Measurements from ENCODE around the gene NRL.

Gene NRL

GRCh38 chr14:24114532-24115421 is at the start of gene NRL, which contains the start of gene DCAF11:
Gene NRL, minus strand, starts transcription at chr14:24114949. Its CDS starts 32,101 bp downstream, at chr14:24082848.
Gene DCAF11, plus strand, starts transcription at chr14:24114777. Its CDS starts 818 bp downstream, at chr14:24115595.
- no peaks in the 10 kb centered on the region for H3K9me3 ChIP-seq
- peak within 1 kb of the TSS; percentile 98 for H3K27ac ChIP-seq
- H3K27me3 ChIP-seq = no peaks in the 10 kb centered on the region
- H3K36me3 ChIP-seq = peaks cover 28% of the 10 kb centered on the region
- H3K4me1 ChIP-seq (ENCODE audit: control insufficient read depth in 1 of 2, insufficient read depth in 1 of 2, low read depth in 1 of 2, low read length in 1 of 2) = peaks cover 23 to 28% of the 10 kb centered on the region in 2 experiments
- peak within 1 kb of the TSS; percentile 67 to 84 for H3K4me3 ChIP-seq (ENCODE audit: low read depth in 1 of 2, low read length in 1 of 2)
- TF ChIP-seq, protein P1, sequence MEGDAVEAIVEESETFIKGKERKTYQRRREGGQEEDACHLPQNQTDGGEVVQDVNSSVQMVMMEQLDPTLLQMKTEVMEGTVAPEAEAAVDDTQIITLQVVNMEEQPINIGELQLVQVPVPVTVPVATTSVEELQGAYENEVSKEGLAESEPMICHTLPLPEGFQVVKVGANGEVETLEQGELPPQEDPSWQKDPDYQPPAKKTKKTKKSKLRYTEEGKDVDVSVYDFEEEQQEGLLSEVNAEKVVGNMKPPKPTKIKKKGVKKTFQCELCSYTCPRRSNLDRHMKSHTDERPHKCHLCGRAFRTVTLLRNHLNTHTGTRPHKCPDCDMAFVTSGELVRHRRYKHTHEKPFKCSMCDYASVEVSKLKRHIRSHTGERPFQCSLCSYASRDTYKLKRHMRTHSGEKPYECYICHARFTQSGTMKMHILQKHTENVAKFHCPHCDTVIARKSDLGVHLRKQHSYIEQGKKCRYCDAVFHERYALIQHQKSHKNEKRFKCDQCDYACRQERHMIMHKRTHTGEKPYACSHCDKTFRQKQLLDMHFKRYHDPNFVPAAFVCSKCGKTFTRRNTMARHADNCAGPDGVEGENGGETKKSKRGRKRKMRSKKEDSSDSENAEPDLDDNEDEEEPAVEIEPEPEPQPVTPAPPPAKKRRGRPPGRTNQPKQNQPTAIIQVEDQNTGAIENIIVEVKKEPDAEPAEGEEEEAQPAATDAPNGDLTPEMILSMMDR (IDR thresholded peaks at IDR 0.05) = peak; percentile 37

DNA sequence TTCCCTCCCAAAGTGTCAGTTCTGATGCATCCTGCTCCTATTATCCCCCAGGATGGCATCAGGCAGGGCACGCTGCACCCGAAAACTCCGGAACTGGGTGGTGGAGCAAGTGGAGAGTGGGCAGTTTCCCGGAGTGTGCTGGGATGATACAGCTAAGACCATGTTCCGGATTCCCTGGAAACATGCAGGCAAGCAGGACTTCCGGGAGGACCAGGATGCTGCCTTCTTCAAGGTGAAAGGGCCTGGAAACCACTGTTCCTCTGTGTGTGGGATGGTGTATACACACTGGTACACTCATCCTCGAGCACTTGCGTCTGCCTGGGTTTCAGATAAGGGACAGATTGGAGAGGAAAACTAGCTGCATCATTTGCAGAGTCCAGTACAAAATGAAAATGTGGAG is 47.3 kb upstream of the NRL start:
- no peaks in the 10 kb centered on the region for H3K9me3 ChIP-seq
- peak overlapping the region; percentile 83 to 94 for H3K4me3 ChIP-seq (ENCODE audit: low read depth in 1 of 2, low read length in 1 of 2)
- H3K4me1 ChIP-seq (ENCODE audit: control insufficient read depth in 1 of 2, insufficient read depth in 1 of 2, low read depth in 1 of 2, low read length in 1 of 2) = peaks cover 58 to 63% of the 10 kb centered on the region in 2 experiments
- TF ChIP-seq, protein P1 (IDR thresholded peaks at IDR 0.05) = no peak
- H3K36me3 ChIP-seq = peaks cover 79% of the 10 kb centered on the region
- no peaks in the 10 kb centered on the region for H3K27me3 ChIP-seq
- H3K27ac ChIP-seq = peak overlapping the region; percentile 94

DNA sequence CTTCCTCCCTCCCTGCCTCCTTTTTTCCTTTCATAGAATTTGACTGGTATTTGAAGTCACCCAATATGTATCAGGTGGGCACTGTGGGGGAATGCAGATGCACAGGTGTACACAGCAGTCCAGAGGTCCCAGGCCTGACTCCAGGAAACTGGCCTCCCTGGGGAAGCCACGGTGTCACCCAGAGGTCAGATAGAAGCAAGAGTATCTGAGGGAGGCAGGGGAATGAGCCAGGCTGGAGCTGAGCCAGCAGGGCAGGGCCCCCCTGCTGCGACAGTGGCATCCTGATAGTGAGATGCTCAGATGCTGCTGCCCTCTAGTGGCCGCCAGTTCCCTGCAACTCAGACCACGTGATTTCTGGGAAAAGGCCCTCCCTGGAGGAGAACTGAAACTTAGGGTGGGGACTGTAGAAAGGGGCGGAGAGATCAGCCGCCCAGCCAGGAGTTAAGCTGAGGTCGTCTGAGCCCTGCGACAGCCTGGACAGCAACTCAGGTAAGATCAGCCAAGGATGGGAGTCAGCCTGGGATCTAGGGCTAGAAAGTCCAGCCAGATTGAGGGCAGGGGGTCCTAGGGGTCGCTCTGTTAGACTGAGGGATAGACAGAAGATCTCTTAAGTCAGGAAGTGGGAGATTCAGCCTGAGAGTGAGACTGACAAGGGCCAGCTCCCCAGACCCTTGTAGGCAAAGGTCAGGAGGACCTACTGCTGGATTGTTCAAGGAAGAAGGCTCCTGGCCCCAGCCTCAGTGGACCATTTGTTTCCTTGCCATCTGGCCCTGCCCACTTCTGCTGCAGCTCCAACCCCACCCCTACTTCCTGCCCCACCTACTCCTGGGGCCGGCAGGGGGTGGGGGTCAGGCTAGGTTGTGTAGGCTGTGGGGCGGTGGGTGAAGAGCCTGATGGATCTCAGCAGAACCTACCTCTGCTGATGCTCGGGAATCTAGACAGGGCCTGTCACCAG is 46.4 kb upstream of the NRL start, which contains the start of gene IRF9:
IRF9 (plus strand) TSS at position 416 of the 955 bp plus-strand sequence. CDS start 880 bp downstream, outside the sequence.
- Histone ChIP-seq H3K36me3 (peaks cover 79% of the 10 kb centered on the region), H3K4me1 (ENCODE audit: control insufficient read depth in 1 of 2, insufficient read depth in 1 of 2, low read depth in 1 of 2, low read length in 1 of 2) (peaks cover 48 to 54% of the 10 kb centered on the region in 2 experiments), H3K4me3 (ENCODE audit: low read depth in 1 of 2, low read length in 1 of 2) (peak within 1 kb of the TSS; percentile 83 to 94), H3K27me3 (no peaks in the 10 kb centered on the region), H3K27ac (peak within 1 kb of the TSS; percentile 94), H3K9me3 (no peaks in the 10 kb centered on the region)
- TF ChIP-seq, protein P1 (IDR thresholded peaks at IDR 0.05) = peak; percentile 98

GRCh38 chr14:24160499-24160849 is 45.7 kb upstream of the NRL start:
- TF ChIP-seq, protein P1 (IDR thresholded peaks at IDR 0.05) = no peak
- peak overlapping the region; percentile 94 for H3K27ac ChIP-seq
- peak overlapping the region in 1 of 2 experiments; percentile 83 for H3K4me3 ChIP-seq (ENCODE audit: low read depth in 1 of 2, low read length in 1 of 2)
- peaks cover 79% of the 10 kb centered on the region for H3K36me3 ChIP-seq
- H3K9me3 ChIP-seq = no peaks in the 10 kb centered on the region
- H3K4me1 ChIP-seq (ENCODE audit: control insufficient read depth in 1 of 2, insufficient read depth in 1 of 2, low read depth in 1 of 2, low read length in 1 of 2) = peaks cover 42 to 47% of the 10 kb centered on the region in 2 experiments
- H3K27me3 ChIP-seq = no peaks in the 10 kb centered on the region

GRCh38 chr14:24159777-24160498 is 45.2 kb upstream of the NRL start:
- TF ChIP-seq, protein P1 (IDR thresholded peaks at IDR 0.05) = no peak
- H3K4me3 ChIP-seq (ENCODE audit: low read depth in 1 of 2, low read length in 1 of 2) = no peak overlapping the region
- peaks cover 79% of the 10 kb centered on the region for H3K36me3 ChIP-seq

More at GRCh38 chr14:24159777-24160498, 45.2 kb upstream of the NRL start:
- Histone ChIP-seq H3K27me3 (no peaks in the 10 kb centered on the region), H3K9me3 (no peaks in the 10 kb centered on the region), H3K4me1 (ENCODE audit: control insufficient read depth in 1 of 2, insufficient read depth in 1 of 2, low read depth in 1 of 2, low read length in 1 of 2) (peaks cover 36 to 42% of the 10 kb centered on the region in 2 experiments), H3K27ac (peak overlapping the region; percentile 94)
